Right atrium auricular region (tissue), 2 donors: ENCODE data around the gene SYP. TPM values are rescaled to one million over a fixed set of nuclear protein-coding genes. Genes with fewer than 3 reads are reported as not detected.
"Not testable (repeated sequence)": the region's sequence is repeated elsewhere in the genome, so short reads cannot be mapped to it uniquely, and the experiment has no call there.

Source experiments
- DNase-seq: peaks from one replicate; pipeline ENCODE4 v3.0.0-alpha.2; 2019; ENCODE audit warnings: low spot score
- H3K27ac ChIP-seq, 2 donors: fragments of 200-600 bp; sonication (generic); 1 replicate in 1 of 2; 2 replicates in 1 of 2; pipeline ENCODE4 v1.5.1; 2016 to 2019
- H3K27me3 ChIP-seq, 2 donors: fragments of 200-600 bp; sonication (generic); one replicate each; pipeline versions ENCODE4 v1.5.1 to v1.6.0; 2017 to 2019
- H3K36me3 ChIP-seq: fragments of 200-600 bp; sonication (generic); one replicate; pipeline ENCODE4 v1.5.1; 2016
- H3K4me1 ChIP-seq, 2 donors: fragments of 200-600 bp; sonication (generic); one replicate each; pipeline versions ENCODE4 v1.5.1 to v1.6.0; 2017 to 2019
- H3K4me3 ChIP-seq, 2 donors: fragments of 200-600 bp; sonication (generic); 1 replicate in 1 of 2; 2 replicates in 1 of 2; pipeline ENCODE4 v1.5.1; 2017 to 2019; ENCODE audit warnings: mild to moderate bottlenecking in 1 of 2, moderate library complexity in 1 of 2
- H3K9me3 ChIP-seq, 2 donors: fragments of 200-600 bp; sonication (generic); one replicate each; pipeline ENCODE4 v1.5.1; 2019
- total RNA-seq, 2 donors: library from RNA; depleted of rRNA; stranded (reverse); fragments of >200 nt; gene quantifications; one replicate each; pipeline ENCODE4 v1.1.0, GENCODE V29; 2016
- TF ChIP-seq, protein P1 (sequence below), 2 donors: fragments of 200-600 bp; sonication (generic); IDR thresholded peaks; one replicate each; pipeline ENCODE4 v1.5.1; 2019; ENCODE audit warnings: antibody characterized with exemption in 2 of 2

SYP gene
- total RNA-seq, 2 donors from 2014 or later = 2.8 to 3.5 TPM

DNA sequence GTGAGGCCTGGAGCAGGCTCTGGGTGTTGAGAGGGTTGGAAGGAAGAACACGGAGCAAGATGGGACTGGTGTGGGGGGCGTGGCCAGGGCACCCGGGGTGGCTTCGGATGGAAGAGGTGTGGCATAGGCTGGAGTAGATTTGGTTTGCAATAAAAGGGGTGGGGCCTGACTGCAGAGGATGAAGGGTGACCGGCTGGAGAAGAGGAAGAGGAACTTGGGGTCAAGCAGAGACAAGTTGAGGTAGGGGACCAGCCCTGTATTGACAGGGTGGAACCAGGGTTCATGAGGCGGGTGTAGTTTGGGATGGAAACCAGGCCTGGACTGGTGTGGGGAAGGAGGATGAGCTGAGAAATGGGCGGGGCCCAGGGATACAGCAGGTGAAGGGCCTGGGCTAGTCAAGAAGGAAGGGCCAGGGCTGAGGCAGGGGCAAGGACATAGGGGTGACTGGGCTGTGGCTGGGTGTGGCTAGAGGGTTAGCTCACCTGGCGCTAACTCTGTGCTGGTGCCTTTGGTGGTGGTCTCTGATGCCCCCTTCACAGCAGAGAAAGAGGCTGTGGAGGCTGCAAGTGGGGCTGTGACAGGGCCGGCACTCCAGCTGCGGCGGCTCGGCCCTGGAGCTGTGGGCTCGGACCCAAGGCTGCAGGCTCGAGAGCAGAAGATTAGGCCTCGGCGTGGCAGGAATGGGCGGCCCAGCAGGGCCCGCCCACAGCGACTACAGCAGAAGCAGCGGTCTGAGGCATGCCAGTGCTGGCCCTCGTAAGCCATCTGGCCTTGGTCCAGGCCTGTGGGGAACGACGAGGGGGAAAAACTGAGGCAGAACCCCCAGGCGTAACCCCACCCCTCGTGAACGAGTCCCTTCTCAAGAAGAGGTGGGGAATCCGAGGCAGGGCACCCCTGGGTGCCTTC, 23.3 kb downstream of the SYP start:
- Histone ChIP-seq H3K4me3 (no peak overlapping the region), H3K27ac (peak overlapping the region; percentile 48 to 53), H3K9me3 (no peaks in the 10 kb centered on the region), H3K4me1 (peaks cover 0 to 12% of the 10 kb centered on the region in 2 donors), H3K27me3 (no peaks in the 10 kb centered on the region), H3K36me3 (peaks cover 22% of the 10 kb centered on the region)
- TF ChIP-seq, protein P1, sequence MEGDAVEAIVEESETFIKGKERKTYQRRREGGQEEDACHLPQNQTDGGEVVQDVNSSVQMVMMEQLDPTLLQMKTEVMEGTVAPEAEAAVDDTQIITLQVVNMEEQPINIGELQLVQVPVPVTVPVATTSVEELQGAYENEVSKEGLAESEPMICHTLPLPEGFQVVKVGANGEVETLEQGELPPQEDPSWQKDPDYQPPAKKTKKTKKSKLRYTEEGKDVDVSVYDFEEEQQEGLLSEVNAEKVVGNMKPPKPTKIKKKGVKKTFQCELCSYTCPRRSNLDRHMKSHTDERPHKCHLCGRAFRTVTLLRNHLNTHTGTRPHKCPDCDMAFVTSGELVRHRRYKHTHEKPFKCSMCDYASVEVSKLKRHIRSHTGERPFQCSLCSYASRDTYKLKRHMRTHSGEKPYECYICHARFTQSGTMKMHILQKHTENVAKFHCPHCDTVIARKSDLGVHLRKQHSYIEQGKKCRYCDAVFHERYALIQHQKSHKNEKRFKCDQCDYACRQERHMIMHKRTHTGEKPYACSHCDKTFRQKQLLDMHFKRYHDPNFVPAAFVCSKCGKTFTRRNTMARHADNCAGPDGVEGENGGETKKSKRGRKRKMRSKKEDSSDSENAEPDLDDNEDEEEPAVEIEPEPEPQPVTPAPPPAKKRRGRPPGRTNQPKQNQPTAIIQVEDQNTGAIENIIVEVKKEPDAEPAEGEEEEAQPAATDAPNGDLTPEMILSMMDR (IDR thresholded peaks at IDR 0.05) = no peak
- DNase-seq = no peak

DNA sequence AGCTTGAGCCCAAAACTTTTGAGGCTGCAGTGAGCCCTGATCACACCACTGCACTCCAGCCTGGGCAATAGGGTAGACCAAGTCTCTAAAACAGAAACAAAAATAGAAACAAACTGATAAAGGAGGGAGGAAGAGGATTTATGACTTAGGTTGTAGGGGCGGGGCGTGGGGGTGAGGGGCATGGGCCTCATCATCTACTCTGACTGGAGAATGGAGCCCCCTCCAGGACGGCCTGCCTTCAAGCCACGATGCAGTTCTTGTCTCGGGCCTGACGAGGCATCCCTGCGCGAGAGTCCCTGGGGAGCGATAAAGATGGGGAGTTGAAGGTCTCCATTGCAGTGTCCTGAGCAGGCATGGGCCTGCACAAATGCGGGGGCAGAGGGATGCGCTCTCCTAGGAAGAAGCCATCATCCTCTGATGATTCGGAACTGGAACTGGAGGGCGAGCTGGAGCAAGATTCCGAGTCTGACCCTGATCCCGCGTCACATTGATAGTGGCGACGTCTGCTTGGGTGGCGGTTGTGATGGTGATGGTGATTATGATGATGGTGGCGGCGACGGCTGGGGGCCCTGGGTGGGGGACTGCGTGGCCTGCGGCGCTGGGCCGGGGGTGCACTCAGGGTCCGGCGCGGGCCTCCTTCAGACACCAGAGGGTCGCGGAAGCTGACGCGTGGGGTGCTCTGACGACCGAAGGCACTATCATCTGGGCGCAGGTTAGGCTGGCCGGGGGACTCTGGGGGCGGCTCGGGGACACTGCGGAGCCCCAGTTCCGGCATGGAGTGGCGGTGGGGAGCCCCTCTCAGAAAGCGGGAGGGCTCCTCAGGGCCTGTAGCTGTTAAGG, 24.3 kb downstream of the SYP start:
- no peaks in the 10 kb centered on the region for H3K9me3 ChIP-seq
- H3K36me3 ChIP-seq = peaks cover 22% of the 10 kb centered on the region
- no peaks in the 10 kb centered on the region for H3K27me3 ChIP-seq
- TF ChIP-seq, protein P1 (IDR thresholded peaks at IDR 0.05) = no peak
- no peak for DNase-seq
- peaks cover 0 to 12% of the 10 kb centered on the region in 2 donors for H3K4me1 ChIP-seq
- H3K27ac ChIP-seq = no peak overlapping the region
- H3K4me3 ChIP-seq = no peak overlapping the region

DNA sequence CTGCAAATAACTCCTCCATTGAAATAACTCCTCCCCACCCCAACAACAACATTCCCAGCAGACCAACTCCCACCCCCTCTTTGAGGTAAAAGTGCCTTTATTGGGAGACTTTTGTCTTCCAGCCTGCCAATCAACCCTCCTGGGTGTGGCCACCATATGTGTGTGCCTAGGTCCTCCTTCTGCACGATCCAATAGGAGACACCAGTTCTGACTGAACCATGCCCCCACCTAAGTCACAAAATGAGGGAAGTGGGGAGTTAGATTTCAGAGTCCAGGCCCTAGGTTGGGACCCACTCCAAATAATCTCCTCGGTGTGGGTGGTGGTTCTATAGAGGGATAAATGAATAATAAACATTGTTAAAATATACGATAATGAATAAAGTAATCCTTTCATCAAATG, 25.3 kb downstream of the SYP start:
- DNase-seq = no peak
- peaks cover 22% of the 10 kb centered on the region for H3K36me3 ChIP-seq
- no peak overlapping the region for H3K27ac ChIP-seq

DNA sequence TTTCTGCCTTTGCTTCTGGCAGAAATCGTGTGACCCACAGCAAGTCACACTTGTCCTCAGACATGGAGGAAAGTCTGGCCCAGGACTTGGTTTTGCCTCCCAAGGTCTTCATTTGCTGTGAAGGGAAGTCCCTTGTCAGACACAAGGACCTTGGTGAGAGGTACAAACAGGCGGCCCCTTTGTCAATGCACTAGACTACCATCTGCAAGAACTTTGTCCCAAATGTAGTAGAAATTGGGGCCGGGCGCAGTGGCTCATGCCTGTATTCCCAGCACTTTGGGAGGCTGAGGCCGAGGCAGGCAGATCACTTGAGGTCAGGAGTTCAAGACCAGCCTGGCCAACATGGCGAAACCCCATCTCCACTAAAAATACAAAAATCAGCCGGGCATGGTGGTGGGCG, 26.4 kb downstream of the SYP start:
- not testable (repeated sequence) for H3K9me3 ChIP-seq, DNase-seq, H3K4me3 ChIP-seq, H3K27me3 ChIP-seq
- Histone ChIP-seq H3K4me1 (peaks cover 0 to 12% of the 10 kb centered on the region in 2 donors), H3K36me3 (peaks cover 22% of the 10 kb centered on the region), H3K27ac (peak overlapping the region in 1 of 2 donors; percentile 89)

More for the DNA sequence above, 25.3 kb downstream of the SYP start:
- H3K9me3 ChIP-seq = no peaks in the 10 kb centered on the region
- TF ChIP-seq, protein P1 (IDR thresholded peaks at IDR 0.05) = no peak
- no peak overlapping the region for H3K4me3 ChIP-seq
- peaks cover 0 to 12% of the 10 kb centered on the region in 2 donors for H3K4me1 ChIP-seq
- H3K27me3 ChIP-seq = no peaks in the 10 kb centered on the region

DNA sequence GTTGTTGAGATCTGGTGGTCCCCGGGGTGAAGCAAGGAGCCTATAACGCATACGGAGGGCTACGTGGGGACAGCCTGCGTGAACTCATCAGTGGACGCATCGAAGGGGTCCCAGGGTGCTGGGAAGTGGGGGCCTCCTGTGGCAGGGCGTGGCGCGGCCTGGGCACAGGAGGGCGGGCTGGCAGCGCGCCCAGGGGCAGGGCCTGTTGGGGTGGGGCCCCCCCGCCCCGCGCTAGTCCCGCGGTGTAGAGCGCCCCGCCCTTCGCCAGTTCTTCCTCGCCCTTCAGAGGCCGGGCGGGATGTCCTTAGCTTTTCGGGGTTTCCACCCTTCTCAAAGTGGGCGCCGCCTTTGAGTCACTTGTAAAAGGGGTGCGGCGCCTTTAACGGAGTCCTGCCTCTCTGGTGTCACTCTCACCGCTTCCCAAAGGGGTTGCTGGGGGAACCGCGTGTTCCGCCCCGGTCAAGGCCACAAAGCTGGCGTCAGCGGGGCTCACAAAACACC, 27.7 kb downstream of the SYP start:
- H3K27me3 ChIP-seq = no peaks in the 10 kb centered on the region
- peaks cover 0 to 12% of the 10 kb centered on the region in 2 donors for H3K4me1 ChIP-seq
- TF ChIP-seq, protein P1 (IDR thresholded peaks at IDR 0.05) = no peak
- DNase-seq = peak; percentile 84
- H3K4me3 ChIP-seq = peak overlapping the region; percentile 48 to 64
- no peaks in the 10 kb centered on the region for H3K9me3 ChIP-seq
- peak overlapping the region; percentile 89 to 91 for H3K27ac ChIP-seq
- H3K36me3 ChIP-seq = peaks cover 22% of the 10 kb centered on the region
